HL-60/S4 treated with retinoic acid at 250 ng/mL for 4 days and 3 days (cell line): ENCODE data around the gene MVD.
"Not testable (repeated sequence)": the region's sequence is repeated elsewhere in the genome, so short reads cannot be mapped to it uniquely, and the experiment has no call there.

Experiments
- in situ Hi-C: fragments of 300-500 bp; cut with MboI; formaldehyde crosslinking; loops from 2 replicates; pipeline ENCODE4 v1.7.0; 2022; ENCODE audit warnings: low sequenced_read_pairs

Gene MVD

DNA sequence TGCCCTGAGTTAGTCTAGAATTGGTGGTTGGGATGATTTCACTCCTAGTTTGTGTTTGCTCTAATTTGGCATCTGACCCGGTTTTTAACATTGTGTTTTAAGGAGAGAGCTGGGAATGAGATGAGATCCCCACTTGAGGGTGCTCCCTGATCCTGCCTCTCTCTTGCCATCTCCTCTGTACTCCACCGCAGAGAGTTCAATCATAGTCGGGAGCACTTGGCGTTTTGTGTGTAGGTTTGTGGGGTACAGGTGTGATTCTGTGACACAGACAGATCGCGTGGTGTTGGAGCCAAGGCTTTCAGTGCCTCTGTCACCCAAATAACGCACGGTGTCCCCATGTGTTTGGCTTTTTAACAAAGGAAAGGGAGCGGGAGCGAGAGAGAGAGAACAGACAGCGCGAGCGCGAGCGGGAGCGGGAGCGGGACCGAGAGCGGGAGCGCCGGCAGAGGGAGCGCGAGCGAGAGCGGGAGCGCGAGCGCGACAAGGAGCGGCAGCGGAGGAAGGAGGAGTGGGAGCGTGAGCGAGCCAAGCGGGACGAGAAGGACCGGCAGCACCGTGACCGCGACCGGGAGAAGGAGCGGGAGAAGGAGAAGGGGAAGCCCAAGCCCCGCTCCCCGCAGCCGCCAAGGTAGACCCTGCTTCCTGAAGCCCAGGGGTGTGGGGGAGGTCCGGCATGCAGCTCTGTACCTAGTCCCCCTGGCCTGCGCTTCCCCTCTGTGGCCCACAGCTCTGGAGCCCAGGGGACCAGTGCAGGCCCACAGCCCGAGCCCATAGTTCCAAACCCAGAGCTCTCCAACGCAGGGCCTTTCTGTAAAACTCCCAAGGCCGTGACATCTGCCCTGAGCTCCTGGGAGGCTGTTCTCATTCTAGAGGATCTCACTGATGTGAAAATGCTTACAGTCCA is 51.7 kb downstream of the MVD start:
- in situ Hi-C loops = no loop called here

DNA sequence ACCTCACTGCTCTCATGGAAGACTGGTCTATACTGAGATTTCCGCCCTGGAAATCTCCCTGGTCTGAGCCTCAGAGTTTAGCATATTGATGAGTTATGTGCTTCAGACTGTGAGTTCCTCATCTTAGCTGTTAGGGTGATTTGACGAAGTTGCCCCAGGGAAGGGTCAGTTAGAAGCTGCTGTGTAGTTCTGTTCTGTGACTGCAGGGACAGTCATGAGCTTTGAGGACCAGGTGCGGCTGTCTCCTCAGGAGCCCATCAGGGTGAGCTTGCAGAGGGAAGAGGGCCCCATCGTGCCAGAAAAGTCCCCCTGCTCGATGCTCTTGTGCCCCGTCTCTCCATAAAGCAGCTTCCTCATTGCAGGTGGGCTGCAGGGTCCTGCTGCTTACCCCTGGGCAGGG is 52.8 kb downstream of the MVD start:
- in situ Hi-C loops = no loop called here

DNA sequence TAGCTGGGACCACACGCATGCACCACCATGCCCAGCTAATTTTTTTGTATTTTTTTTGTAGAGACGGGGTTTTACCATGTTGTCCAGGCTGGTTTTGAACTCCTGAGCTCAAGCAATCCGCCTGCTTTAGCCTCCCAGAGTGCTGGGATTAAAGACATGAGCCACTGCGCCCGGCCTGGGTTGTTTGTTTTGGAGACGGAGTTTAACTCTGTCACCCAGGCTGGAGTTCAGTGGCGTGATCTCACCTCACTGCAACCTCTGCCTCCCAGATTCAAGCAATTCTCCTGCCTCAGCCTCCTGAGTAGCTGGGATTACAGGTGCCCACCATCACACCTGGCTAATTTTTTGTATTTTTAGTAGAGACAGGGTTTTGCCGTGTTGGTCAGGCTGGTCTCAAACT is 53.5 kb downstream of the MVD start:
- in situ Hi-C loops = not testable (repeated sequence)

DNA sequence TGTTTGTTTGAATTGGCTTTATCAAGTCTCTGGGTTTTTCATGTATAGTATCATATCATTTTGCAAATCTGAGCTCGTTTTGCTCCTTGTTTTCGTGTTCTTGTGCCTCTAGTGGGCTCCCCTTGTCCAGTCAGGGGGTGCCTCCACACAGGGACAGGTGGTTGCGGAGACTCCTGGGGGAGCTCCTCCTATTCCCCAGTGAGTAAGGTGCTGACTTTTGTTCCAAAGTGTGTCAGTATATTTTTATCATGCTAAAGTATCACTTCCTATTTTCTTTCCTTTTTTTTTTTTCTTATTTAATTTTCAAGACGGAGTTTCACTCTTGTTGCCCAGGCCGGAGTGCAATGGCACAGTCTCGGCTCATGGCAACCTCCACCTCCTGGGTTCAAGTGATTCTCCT is 54.8 kb downstream of the MVD start:
- in situ Hi-C loops = no loop called here

DNA sequence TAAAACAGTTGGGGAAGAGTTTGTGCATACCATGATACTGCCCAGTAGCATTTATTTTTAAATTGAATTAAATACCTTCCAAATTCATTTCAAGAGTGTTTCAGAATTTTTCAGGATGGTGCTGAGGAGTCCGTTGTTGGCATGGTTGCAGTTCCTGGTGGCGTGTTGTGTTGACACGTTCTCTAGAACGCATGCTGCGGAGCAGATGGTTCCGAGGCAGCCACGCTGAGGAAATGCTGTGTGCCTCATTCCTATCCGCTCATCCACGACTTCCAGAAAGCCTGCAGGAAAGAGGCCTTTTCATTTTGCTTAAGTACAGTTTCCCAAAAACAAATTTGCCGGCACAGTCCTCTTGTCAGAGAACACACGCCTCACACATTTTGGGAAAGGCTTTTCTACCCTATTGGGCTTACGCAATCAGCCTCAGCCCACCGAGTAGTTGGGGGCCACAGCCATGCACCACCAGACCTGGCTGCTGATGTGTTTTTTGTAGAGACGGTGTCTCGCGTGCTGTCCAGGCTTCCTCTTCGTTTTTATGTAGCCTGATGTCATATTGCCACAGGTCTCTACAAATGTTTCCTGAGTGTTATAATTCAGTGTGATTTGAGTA is 56.6 kb downstream of the MVD start:
- in situ Hi-C loops = no loop called here

DNA sequence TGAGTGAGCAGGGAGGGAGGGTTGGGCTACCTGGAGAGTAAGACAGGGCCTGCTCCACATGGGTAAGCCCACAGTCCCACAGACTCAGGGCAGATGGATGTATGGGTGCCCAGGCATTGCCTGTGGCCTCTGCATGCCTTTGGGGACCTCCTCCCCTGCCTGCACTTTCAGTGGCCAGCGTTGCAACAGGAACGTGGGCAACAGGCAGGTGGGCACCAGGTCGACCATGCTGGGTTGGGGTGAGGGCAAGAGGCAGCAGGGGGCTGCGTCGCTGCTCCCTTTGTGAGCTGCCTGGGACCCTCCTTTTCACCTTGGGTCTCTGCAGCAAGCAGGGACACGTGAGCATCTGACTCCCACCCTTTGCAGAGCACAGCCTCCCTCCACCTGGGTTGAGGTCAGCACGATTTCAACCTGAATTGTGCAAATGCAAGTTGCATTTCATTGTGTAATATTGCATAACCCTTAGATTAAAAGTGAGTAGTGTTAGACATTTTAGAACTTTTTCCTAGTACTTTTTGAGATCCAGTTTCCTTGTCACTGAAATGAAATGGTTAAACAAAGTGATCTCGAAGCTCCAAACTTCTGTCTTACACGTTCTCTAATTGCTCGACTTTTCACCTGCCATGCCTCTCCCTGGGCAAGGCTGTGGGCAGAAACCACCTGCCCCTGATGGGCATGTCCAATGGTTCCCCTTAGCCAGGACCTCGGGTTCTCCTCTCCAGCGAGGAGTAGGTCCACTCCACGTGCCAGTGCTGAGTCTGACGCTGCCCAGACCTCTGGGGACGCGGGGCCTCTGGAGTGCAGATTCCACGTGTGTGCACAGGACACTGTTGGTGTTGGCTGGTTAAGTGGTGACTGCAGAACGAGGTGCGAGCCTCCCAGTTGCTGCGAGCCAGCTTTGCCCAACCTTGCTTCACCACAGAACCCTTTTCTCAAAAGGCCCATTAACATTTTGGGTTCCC is 57.4 kb downstream of the MVD start:
- in situ Hi-C loops = no loop called here

DNA sequence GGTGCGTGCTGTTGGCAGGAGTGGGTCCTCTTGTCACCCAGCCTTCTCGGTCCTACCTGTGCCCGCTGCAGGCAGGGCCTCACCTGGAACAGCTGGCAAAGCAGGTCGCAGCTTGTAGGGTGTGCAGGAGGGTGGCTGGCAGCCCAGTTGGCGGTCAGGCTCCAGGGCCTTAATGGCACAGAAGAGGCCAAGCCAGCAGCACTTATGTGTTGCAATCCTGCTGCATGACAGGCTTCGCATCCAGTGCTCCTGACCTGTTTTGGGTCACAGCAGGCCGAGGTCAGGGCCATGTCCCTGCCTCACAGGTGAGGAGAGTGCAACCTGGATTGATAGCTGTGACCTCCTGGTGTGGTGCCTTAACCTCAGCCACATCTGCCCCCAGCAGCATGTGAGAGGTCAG is 60.8 kb downstream of the MVD start:
- in situ Hi-C loops = no loop called here
